Right atrium auricular region (tissue), 2 donors: Measurements from ENCODE around the gene RNF145. TPM values are rescaled to one million over a fixed set of nuclear protein-coding genes. Genes with fewer than 3 reads are reported as not detected.

ENCODE experiments used
- DNase-seq: peaks from one replicate; pipeline ENCODE4 v3.0.0-alpha.2; 2019; ENCODE audit warnings: low spot score
- H3K27ac ChIP-seq, 2 donors: fragments of 200-600 bp; sonication (generic); 1 replicate in 1 of 2; 2 replicates in 1 of 2; pipeline ENCODE4 v1.5.1; 2016 to 2019
- H3K27me3 ChIP-seq, 2 donors: fragments of 200-600 bp; sonication (generic); one replicate each; pipeline versions ENCODE4 v1.5.1 to v1.6.0; 2017 to 2019
- H3K36me3 ChIP-seq: fragments of 200-600 bp; sonication (generic); one replicate; pipeline ENCODE4 v1.5.1; 2016
- H3K4me1 ChIP-seq, 2 donors: fragments of 200-600 bp; sonication (generic); one replicate each; pipeline versions ENCODE4 v1.5.1 to v1.6.0; 2017 to 2019
- H3K4me3 ChIP-seq, 2 donors: fragments of 200-600 bp; sonication (generic); 1 replicate in 1 of 2; 2 replicates in 1 of 2; pipeline ENCODE4 v1.5.1; 2017 to 2019; ENCODE audit warnings: mild to moderate bottlenecking in 1 of 2, moderate library complexity in 1 of 2
- H3K9me3 ChIP-seq, 2 donors: fragments of 200-600 bp; sonication (generic); one replicate each; pipeline ENCODE4 v1.5.1; 2019
- total RNA-seq, 2 donors: library from RNA; depleted of rRNA; stranded (reverse); fragments of >200 nt; gene quantifications; one replicate each; pipeline ENCODE4 v1.1.0, GENCODE V29; 2016
- TF ChIP-seq, protein P1 (sequence below), 2 donors: fragments of 200-600 bp; sonication (generic); IDR thresholded peaks; one replicate each; pipeline ENCODE4 v1.5.1; 2019; ENCODE audit warnings: antibody characterized with exemption in 2 of 2

Gene RNF145
- total RNA-seq, 2 donors from 2014 or later, result 18.1 to 29.9 TPM

DNA sequence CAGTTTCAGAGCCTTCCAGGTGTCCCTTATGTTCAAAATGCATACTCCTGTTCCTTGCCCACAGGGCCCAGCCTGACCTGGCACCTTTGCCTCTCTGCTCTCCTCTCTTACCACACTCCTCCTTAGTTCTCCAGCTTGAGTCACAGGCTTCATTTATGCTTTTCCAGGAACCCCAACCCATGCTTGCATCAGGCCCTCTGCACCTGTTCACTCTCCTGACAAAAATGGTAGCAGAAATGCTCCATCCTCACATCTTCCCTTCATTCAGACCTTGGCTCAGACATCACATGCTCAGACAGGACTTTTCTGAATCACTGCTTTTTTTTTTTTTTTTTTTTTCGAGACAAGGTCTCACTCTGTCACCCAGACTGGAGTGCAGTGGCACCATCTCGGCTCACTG is 15.1 kb upstream of the RNF145 start:
- Histone ChIP-seq H3K36me3 (no peaks in the 10 kb centered on the region), H3K27ac (no peak overlapping the region), H3K4me3 (no peak overlapping the region), H3K9me3 (no peaks in the 10 kb centered on the region), H3K27me3 (no peaks in the 10 kb centered on the region), H3K4me1 (no peaks in the 10 kb centered on the region)
- DNase-seq, result no peak
- TF ChIP-seq, protein P1, sequence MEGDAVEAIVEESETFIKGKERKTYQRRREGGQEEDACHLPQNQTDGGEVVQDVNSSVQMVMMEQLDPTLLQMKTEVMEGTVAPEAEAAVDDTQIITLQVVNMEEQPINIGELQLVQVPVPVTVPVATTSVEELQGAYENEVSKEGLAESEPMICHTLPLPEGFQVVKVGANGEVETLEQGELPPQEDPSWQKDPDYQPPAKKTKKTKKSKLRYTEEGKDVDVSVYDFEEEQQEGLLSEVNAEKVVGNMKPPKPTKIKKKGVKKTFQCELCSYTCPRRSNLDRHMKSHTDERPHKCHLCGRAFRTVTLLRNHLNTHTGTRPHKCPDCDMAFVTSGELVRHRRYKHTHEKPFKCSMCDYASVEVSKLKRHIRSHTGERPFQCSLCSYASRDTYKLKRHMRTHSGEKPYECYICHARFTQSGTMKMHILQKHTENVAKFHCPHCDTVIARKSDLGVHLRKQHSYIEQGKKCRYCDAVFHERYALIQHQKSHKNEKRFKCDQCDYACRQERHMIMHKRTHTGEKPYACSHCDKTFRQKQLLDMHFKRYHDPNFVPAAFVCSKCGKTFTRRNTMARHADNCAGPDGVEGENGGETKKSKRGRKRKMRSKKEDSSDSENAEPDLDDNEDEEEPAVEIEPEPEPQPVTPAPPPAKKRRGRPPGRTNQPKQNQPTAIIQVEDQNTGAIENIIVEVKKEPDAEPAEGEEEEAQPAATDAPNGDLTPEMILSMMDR (IDR thresholded peaks at IDR 0.05), result no peak

DNA sequence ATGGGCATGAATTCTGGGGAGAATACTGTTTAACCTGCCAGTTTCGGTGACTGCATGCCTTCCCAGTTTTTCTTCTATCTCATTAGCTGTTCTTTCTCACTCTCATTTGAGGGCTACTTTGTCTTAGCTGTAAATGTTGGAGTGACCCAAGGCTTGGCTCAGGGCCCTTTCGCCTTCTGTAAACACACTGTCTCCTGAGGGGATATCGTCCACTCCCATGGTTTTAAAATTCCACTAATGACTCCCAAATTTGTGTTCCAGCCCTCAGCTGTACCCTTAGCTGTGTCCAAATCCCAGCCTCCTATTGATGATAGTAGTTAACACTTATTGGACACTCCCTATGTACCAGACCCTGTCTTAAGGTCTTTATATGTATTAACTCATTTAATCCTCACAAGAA is 14.1 kb upstream of the RNF145 start:
- TF ChIP-seq, protein P1 (IDR thresholded peaks at IDR 0.05), result no peak
- DNase-seq, result no peak
- H3K9me3 ChIP-seq, result no peaks in the 10 kb centered on the region
- no peak overlapping the region for H3K4me3 ChIP-seq
- no peaks in the 10 kb centered on the region for H3K27me3 ChIP-seq
- no peaks in the 10 kb centered on the region for H3K36me3 ChIP-seq
- no peak overlapping the region for H3K27ac ChIP-seq
- no peaks in the 10 kb centered on the region for H3K4me1 ChIP-seq

DNA sequence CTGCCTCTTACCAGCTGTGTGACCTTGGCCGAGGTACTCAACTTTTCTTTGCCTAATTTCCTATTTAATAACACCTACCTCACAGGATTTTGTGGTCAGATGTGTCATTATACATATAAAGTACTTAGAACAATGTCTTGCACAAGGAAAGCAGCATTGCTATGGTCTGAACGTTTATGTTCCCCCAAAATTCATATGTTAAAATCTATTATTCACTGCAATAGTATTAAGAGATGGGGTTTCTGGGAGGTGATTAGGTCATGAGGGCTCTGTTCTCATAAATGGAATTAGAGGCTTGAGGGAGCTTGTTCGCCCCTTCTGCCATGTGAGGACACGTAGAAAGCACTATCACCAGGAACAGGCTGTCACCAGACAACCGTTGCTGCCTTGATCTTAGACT is 10.9 kb upstream of the RNF145 start:
- Histone ChIP-seq H3K36me3 (no peaks in the 10 kb centered on the region), H3K4me3 (no peak overlapping the region), H3K9me3 (no peaks in the 10 kb centered on the region), H3K4me1 (no peaks in the 10 kb centered on the region), H3K27me3 (no peaks in the 10 kb centered on the region), H3K27ac (no peak overlapping the region)
- DNase-seq, result no peak
- TF ChIP-seq, protein P1 (IDR thresholded peaks at IDR 0.05), result no peak

GRCh38 chr5:159218595-159219023 is 9.3 kb upstream of the RNF145 start:
- Histone ChIP-seq H3K27ac (no peak overlapping the region), H3K4me1 (no peaks in the 10 kb centered on the region), H3K9me3 (no peaks in the 10 kb centered on the region), H3K4me3 (no peak overlapping the region), H3K36me3 (no peaks in the 10 kb centered on the region), H3K27me3 (no peaks in the 10 kb centered on the region)
- TF ChIP-seq, protein P1 (IDR thresholded peaks at IDR 0.05), result no peak
- no peak for DNase-seq

- TF ChIP-seq, protein P1 (IDR thresholded peaks at IDR 0.05), result no peak
These were observed 7.9 kb upstream of the RNF145 start for GRCh38 chr5:159217236-159217635.

DNA sequence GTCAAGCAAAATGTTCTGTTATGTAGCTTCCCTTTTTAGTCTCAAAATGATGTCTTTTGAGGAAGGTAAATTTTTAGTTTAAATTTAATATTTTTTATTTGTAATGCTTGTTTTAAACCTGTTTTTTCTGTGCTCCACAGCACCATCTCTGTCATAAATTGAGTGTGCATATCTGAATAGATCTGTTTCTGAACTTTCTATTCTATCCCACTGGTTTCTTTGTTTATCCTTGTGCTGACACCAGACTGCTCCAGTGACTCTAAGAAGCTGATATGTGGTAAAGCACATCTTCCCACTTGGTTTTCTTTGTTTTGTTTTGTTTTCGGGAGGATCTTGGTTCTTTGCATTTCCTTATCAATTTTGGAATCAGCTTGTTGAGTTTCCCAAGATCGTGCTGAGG is 7.1 kb upstream of the RNF145 start:
- Histone ChIP-seq H3K36me3 (no peaks in the 10 kb centered on the region), H3K27ac (no peak overlapping the region), H3K27me3 (no peaks in the 10 kb centered on the region), H3K4me3 (no peak overlapping the region), H3K9me3 (no peaks in the 10 kb centered on the region), H3K4me1 (no peaks in the 10 kb centered on the region)
- DNase-seq, result no peak
- TF ChIP-seq, protein P1 (IDR thresholded peaks at IDR 0.05), result no peak

More at GRCh38 chr5:159217236-159217635, 7.9 kb upstream of the RNF145 start:
- Histone ChIP-seq H3K9me3 (no peaks in the 10 kb centered on the region), H3K27ac (no peak overlapping the region), H3K4me3 (no peak overlapping the region), H3K36me3 (no peaks in the 10 kb centered on the region), H3K27me3 (no peaks in the 10 kb centered on the region), H3K4me1 (no peaks in the 10 kb centered on the region)
- DNase-seq, result no peak
